ENCODE data around the gene MAGI3.
"Not testable (repeated sequence)": the region's sequence is repeated elsewhere in the genome, so short reads cannot be mapped to it uniquely, and the experiment has no call there.

MAGI3 gene

GRCh38 chr1:113452921-113453770 is 62.8 kb downstream of the MAGI3 start:
- Histone ChIP-seq H3K4me2 (no peak overlapping the region), H4K20me1 (no peaks in the 10 kb centered on the region), H3K9me3 (replicated peaks in 1 of 11) (peaks cover 0 to 7% (median 0%) of the 10 kb centered on the region in 11 experiments; a peak in 2 of 22 replicates), H3K4me1 (peaks cover 0 to 9% (median 0%) of the 10 kb centered on the region in 10 experiments; a peak in 7 of 20 replicates), H3K36me3 (no peaks in the 10 kb centered on the region), H3K27me3 (no peaks in the 10 kb centered on the region), H3K9ac (no peak overlapping the region), H3K27ac (no peak overlapping the region), H3K4me3 (no peak overlapping the region)
- no peak for TF ChIP-seq Cebpa-rat (IDR thresholded peaks at IDR 0.05)

DNA sequence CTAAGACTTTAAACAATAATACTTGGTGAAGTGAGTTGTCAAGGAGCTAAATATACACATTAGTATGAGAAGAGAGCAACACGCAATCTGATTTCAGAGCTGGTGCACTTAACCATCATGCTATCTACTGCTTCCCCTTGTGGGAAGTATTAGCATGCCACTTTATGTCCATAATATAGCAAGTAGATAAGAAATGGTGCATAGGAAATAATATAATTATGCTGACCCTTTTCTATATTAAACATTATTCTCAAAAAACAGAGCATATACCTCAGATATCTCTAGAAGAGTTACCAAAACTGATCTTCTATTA is 63.4 kb downstream of the MAGI3 start:
- TF ChIP-seq Cebpa-rat (IDR thresholded peaks at IDR 0.05), result no peak
- peaks cover 0 to 11% (median 0%) of the 10 kb centered on the region in 11 experiments; a peak in 3 of 22 replicates for H3K9me3 ChIP-seq (replicated peaks in 1 of 11)
- no peaks in the 10 kb centered on the region for H3K27me3 ChIP-seq
- H3K4me3 ChIP-seq, result no peak overlapping the region
- peaks cover 0 to 9% (median 0%) of the 10 kb centered on the region in 10 experiments; a peak in 7 of 20 replicates for H3K4me1 ChIP-seq
- no peak overlapping the region for H3K9ac ChIP-seq
- no peaks in the 10 kb centered on the region for H4K20me1 ChIP-seq
- no peaks in the 10 kb centered on the region for H3K36me3 ChIP-seq
- H3K27ac ChIP-seq, result no peak overlapping the region
- H3K4me2 ChIP-seq, result no peak overlapping the region

DNA sequence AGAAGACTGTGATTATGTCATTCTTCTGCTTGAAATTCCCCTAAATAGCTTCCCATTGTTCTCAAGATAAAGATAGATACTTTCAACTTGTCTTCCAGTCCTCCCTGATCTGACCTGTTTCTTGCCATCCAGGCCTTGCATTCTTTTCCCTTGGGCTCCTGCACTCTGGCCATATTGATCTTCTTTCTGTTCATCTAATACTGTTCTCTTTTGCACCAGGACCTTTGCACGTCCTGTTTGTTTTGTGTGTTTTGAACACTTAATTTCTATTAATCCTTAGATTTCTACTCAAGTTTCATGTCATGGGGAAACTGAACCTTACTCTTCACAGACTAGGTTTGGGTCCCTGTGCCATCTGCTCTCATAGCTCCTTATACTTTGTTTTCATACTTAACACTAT is 65.1 kb downstream of the MAGI3 start:
- no peaks in the 10 kb centered on the region for H4K20me1 ChIP-seq
- peaks cover 0 to 10% (median 6%) of the 10 kb centered on the region in 11 experiments; a peak in 8 of 22 replicates for H3K36me3 ChIP-seq
- H3K27ac ChIP-seq, result no peak overlapping the region
- H3K9ac ChIP-seq, result no peak overlapping the region
- no peak overlapping the region for H3K4me2 ChIP-seq
- H3K27me3 ChIP-seq, result no peaks in the 10 kb centered on the region
- H3K4me3 ChIP-seq, result no peak overlapping the region
- no peak for TF ChIP-seq Cebpa-rat (IDR thresholded peaks at IDR 0.05)
- peaks cover 7 to 20% (median 11%) of the 10 kb centered on the region in 11 experiments; a peak in 20 of 22 replicates for H3K9me3 ChIP-seq (replicated peaks in 1 of 11)
- H3K4me1 ChIP-seq, result peaks cover 0 to 9% (median 0%) of the 10 kb centered on the region in 10 experiments; a peak in 7 of 20 replicates

DNA sequence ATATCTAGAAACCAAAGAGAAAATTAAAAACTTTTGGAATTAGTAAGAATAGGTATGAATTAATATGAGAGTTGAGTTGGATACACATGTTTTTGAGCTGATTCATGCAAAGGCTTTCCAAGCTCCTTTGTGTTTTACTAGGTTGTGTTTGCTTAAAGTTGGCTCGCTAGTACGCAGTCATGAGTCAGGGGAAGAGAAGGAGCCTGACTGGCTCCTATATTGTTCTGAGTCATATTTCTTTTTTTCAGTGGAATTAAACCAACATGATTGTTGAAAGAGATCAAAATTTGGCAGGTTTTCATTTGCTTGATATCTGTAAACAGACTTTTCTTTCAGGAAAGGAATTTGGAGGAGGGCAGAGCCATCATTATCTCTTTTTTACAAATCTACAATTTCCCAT is 66.7 kb downstream of the MAGI3 start:
- TF ChIP-seq Cebpa-rat (IDR thresholded peaks at IDR 0.05), result no peak
- Histone ChIP-seq H3K36me3 (peaks cover 0 to 11% (median 6%) of the 10 kb centered on the region in 11 experiments; a peak in 8 of 22 replicates), H3K27ac (no peak overlapping the region), H4K20me1 (no peaks in the 10 kb centered on the region), H3K27me3 (no peaks in the 10 kb centered on the region), H3K9me3 (replicated peaks in 1 of 11) (peaks cover 15 to 31% (median 21%) of the 10 kb centered on the region in 11 experiments; a peak in 21 of 22 replicates), H3K9ac (no peak overlapping the region), H3K4me2 (no peak overlapping the region), H3K4me1 (peaks cover 0 to 2% (median 0%) of the 10 kb centered on the region in 10 experiments; a peak in 7 of 20 replicates), H3K4me3 (no peak overlapping the region)

DNA sequence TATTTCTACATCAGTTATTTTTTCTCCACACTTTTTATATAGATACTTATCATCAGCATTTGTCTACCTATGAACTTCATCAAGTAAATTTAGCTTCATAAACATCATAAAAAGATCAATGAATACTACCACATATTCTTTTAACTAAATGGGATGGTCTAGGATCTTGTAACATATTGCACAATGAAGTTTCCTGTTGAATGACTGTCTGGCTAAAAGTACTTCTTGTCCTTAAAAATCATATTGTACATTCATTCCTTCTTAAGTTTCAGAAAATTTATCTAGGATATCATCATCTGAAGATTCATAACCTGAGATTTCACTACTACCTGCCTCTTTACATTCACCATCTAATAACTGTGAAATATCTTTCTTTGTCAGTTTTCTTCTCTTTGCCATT is 69.0 kb downstream of the MAGI3 start:
- H3K4me2 ChIP-seq, result no peak overlapping the region
- H3K27ac ChIP-seq, result no peak overlapping the region
- no peak overlapping the region for H3K9ac ChIP-seq
- no peaks in the 10 kb centered on the region for H4K20me1 ChIP-seq
- peaks cover 15 to 31% (median 21%) of the 10 kb centered on the region in 11 experiments; a peak in 21 of 22 replicates for H3K9me3 ChIP-seq (replicated peaks in 1 of 11)
- H3K27me3 ChIP-seq, result no peaks in the 10 kb centered on the region
- no peaks in the 10 kb centered on the region for H3K4me1 ChIP-seq
- H3K36me3 ChIP-seq, result peaks cover 0 to 11% (median 6%) of the 10 kb centered on the region in 11 experiments; a peak in 8 of 22 replicates
- TF ChIP-seq Cebpa-rat (IDR thresholded peaks at IDR 0.05), result no peak
- no peak overlapping the region for H3K4me3 ChIP-seq

- Histone ChIP-seq H3K27me3 (no peaks in the 10 kb centered on the region), H3K4me3 (no peak overlapping the region), H4K20me1 (no peaks in the 10 kb centered on the region), H3K27ac (no peak overlapping the region), H3K4me1 (no peaks in the 10 kb centered on the region), H3K9me3 (replicated peaks in 1 of 11) (peaks cover 23 to 57% (median 33%) of the 10 kb centered on the region in 11 experiments), H3K4me2 (no peak overlapping the region), H3K9ac (no peak overlapping the region), H3K36me3 (0 out of 22 replicates have a peak, but pooled peaks cover 0 to 5% (median 0%) of the 10 kb centered on the region in 11 experiments)
- TF ChIP-seq Cebpa-rat (IDR thresholded peaks at IDR 0.05), result no peak
Observed at GRCh38 chr1:113467991-113468390, 77.7 kb downstream of the MAGI3 start.

DNA sequence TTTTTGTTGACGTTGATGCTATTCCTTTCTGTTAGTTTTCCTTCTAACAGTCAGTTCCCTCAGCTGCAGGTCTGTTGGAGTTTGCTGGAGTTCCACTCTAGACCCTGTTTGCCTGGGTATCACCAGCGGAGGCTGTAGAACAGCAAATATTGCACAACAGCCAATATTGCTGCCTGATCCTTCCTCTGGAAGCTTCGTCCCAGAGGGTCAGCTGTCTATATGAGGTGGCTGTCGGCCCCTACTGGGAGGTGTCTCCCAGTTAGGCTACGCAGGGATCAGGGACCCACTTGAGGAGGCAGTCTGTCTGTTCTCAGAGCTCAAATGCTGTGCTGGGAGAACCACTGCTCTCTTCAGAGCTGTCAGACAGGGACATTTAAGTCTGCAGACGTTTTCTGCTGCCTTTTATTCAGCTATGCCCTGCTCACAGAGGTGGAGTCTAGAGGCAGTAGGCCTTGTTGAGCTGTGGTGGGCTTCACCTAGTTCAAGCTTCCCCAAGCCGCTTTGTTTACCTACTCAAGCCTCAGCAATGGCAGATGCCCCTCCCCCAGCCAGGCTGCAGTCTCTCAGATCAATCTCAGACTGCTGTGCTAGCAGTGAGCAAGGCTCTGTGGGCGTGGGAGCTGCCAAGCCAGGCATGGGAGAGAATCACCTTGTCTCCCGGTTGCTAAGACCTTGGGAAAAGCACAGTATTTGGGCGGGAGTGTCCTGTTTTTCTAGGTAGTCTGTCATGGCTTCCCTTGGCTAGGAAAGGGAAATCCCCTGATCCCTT is 88.3 kb downstream of the MAGI3 start:
- not testable (repeated sequence) for H3K4me1 ChIP-seq, H3K4me3 ChIP-seq, H3K27me3 ChIP-seq, H4K20me1 ChIP-seq, H3K4me2 ChIP-seq, H3K27ac ChIP-seq, H3K9ac ChIP-seq
- H3K9me3 ChIP-seq (replicated peaks in 1 of 11), result peaks cover 53 to 71% (median 62%) of the 10 kb centered on the region in 11 experiments
- peaks cover 0 to 14% (median 7%) of the 10 kb centered on the region in 11 experiments; a peak in 7 of 22 replicates for H3K36me3 ChIP-seq

GRCh38 chr1:113479713-113480676 is 89.7 kb downstream of the MAGI3 start:
- Histone ChIP-seq H3K9ac (no peak overlapping the region), H3K4me2 (no peak overlapping the region), H3K36me3 (peaks cover 0 to 14% (median 7%) of the 10 kb centered on the region in 11 experiments; a peak in 7 of 22 replicates), H3K4me1 (no peaks in the 10 kb centered on the region), H3K27ac (no peak overlapping the region), H4K20me1 (no peaks in the 10 kb centered on the region), H3K9me3 (replicated peaks in 1 of 11) (peaks cover 50 to 65% (median 58%) of the 10 kb centered on the region in 11 experiments), H3K4me3 (peak overlapping the region in 1 of 10 experiments; percentile 27; a peak in 1 of 20 replicates), H3K27me3 (no peaks in the 10 kb centered on the region)
- no peak for TF ChIP-seq Cebpa-rat (IDR thresholded peaks at IDR 0.05)

DNA sequence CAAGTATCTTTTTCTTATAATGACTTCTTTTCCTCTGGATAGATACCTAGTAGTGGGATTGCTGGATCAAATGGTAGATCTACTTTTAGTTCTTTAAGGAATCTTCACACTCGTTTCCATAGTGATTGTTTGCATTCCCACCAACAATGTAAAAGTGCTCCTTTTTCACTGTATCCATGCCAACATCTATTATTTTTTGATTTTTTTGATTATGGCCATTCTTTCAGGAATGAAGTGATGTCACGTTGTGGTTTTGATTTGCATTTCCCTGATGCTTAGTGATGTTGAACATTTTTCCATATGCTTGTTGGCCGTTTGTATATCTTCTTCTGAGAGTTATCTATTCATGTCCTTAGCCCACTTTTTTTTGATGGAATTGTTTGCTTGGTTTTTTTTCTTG is 94.8 kb downstream of the MAGI3 start:
- not testable (repeated sequence) for H3K4me1 ChIP-seq, H4K20me1 ChIP-seq, H3K27me3 ChIP-seq, H3K4me3 ChIP-seq, H3K9ac ChIP-seq, H3K27ac ChIP-seq, H3K4me2 ChIP-seq
- Histone ChIP-seq H3K36me3 (peaks cover 0 to 19% (median 6%) of the 10 kb centered on the region in 11 experiments; a peak in 9 of 22 replicates), H3K9me3 (replicated peaks in 1 of 11) (peaks cover 51 to 70% (median 59%) of the 10 kb centered on the region in 11 experiments)

All from BLaER1 treated with 17β-estradiol and CSF1 and Interleukin-3, amounts not matched to agents 10 nM and 100 nM (cell line).